GM12873 (cell line): Measurements from ENCODE around the gene BBX.

Experiments used
- TF ChIP-seq, protein P1 (sequence below): IDR thresholded peaks from 2 replicates; pipeline ENCODE4 v1.5.1; 2012; ENCODE audit warnings: low read depth, mild to moderate bottlenecking, moderate library complexity, low read length, control low read depth; ENCODE audit not compliant: insufficient read depth; ENCODE audit errors: missing control alignments

The BBX gene

GRCh38 chr3:107506458-107506857 lies 16.3 kb upstream of the BBX start:
- TF ChIP-seq, protein P1, sequence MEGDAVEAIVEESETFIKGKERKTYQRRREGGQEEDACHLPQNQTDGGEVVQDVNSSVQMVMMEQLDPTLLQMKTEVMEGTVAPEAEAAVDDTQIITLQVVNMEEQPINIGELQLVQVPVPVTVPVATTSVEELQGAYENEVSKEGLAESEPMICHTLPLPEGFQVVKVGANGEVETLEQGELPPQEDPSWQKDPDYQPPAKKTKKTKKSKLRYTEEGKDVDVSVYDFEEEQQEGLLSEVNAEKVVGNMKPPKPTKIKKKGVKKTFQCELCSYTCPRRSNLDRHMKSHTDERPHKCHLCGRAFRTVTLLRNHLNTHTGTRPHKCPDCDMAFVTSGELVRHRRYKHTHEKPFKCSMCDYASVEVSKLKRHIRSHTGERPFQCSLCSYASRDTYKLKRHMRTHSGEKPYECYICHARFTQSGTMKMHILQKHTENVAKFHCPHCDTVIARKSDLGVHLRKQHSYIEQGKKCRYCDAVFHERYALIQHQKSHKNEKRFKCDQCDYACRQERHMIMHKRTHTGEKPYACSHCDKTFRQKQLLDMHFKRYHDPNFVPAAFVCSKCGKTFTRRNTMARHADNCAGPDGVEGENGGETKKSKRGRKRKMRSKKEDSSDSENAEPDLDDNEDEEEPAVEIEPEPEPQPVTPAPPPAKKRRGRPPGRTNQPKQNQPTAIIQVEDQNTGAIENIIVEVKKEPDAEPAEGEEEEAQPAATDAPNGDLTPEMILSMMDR, result no peak

DNA sequence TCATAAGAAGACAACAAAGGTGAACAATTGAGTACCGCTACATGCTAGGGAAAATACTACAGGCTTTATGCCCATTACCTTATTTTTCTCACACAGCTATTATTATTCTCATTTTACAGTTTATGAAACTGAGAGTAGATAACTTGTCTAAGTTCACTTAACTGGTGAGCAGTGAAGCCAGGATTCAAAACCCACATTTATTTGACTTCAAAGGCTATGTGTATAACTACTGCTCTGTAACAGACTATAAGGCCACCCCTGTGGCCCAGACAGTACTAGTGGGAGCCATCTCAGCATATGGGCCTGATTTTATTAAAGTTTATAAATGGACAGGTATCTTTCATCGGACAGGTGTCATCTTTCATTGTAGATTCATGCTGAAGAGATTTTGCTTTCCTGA lies 14.4 kb upstream of the BBX start:
- TF ChIP-seq, protein P1, result no peak

DNA sequence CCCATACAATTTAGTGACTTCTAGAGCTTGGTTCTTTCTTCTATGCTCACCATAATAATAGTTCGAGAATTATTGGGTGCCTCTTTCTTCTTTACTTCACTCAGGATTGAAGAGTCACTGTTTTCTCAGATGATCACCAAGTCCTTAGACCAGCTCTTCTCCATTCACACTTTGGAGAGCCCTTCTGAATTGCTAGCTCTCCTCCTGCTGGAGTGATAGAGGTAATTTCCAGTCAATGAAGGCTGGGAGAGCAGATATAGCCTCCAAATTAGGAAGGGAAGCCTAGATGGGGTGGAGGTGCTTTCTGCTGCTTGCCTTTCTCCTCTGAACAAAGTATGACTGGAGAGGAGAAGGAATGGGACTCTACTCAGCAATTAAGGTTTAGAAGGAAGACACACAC lies 10.7 kb upstream of the BBX start:
- TF ChIP-seq, protein P1, result no peak

GRCh38 chr3:107514453-107514852 lies 8.3 kb upstream of the BBX start:
- TF ChIP-seq, protein P1, result no peak

- TF ChIP-seq, protein P1, result no peak
These were observed 6.3 kb upstream of the BBX start for GRCh38 chr3:107516475-107516874.

DNA sequence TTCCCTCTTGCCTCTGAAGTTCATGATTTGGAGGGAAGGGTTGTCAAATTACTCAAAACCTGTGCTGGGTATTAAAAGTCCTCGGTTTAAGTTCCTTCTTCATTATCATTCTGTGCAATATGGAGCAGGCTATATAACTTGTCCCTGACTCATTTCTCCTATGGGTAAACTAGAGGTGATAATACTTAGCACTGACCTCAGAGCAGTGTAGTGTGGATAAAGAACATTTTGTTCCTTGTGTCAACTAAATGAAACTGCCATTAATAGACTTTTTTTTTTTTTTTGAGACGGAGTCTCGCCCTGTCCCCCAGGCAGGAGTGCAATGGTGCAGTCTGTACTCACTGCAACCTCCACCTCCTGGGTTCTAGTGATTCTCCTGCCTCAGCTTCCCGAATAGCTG lies 2.2 kb upstream of the BBX start:
- TF ChIP-seq, protein P1, result no peak

- TF ChIP-seq, protein P1, result no peak
These were observed 1.2 kb upstream of the BBX start for GRCh38 chr3:107521469-107522059.
